ENCODE measurements around the gene NKX3-2.
A peak's percentile ranks its signal among the peaks of the same experiment; 100 is the strongest.

NKX3-2 gene

DNA sequence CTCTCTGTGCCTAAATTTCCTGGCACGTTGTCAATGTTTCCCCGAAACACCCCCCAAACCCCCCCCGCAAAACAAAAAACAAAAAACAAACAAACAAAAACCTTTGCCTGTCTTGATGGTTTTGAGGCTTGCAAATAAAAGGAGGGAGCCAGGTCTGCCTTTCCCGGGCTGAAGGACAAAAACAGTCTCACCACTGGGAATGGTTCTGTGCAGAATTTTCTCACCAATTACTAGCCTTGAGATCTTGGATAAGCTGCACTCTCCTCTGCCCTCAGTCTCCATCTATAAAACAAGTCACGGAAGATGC is 15.5 kb downstream of the NKX3-2 start:
- TF ChIP-seq GLIS3 (CRISPR knock-in tag; IDR thresholded peaks at IDR 0.05) (no peak), ZNF8 (CRISPR knock-in tag; IDR thresholded peaks at IDR 0.05) (no peak), RARB (CRISPR knock-in tag; IDR thresholded peaks at IDR 0.05) (no peak), ZNF565 (CRISPR knock-in tag; conservative IDR thresholded peaks at IDR 0.05; ENCODE audit: low read depth) (no peak), ARNTL (CRISPR knock-in tag; IDR thresholded peaks at IDR 0.05; ENCODE audit: borderline replicate concordance, low read depth) (no peak), CSDC2 (CRISPR knock-in tag; IDR thresholded peaks at IDR 0.05) (no peak), TOX (CRISPR knock-in tag; IDR thresholded peaks at IDR 0.05; ENCODE audit: borderline replicate concordance) (no peak), SNAI2 (CRISPR knock-in tag; IDR thresholded peaks at IDR 0.05) (no peak), ZC3H10 (CRISPR knock-in tag; IDR thresholded peaks at IDR 0.05) (no peak), ZNF70 (CRISPR knock-in tag; IDR thresholded peaks at IDR 0.05) (no peak), BACH2 (CRISPR knock-in tag; IDR thresholded peaks at IDR 0.05; ENCODE audit: borderline replicate concordance) (no peak), ZFP30 (CRISPR knock-in tag; IDR thresholded peaks at IDR 0.05) (no peak), TCF4 (CRISPR knock-in tag; IDR thresholded peaks at IDR 0.05; ENCODE audit: borderline replicate concordance) (no peak)
- TF ChIP-seq, protein P1, sequence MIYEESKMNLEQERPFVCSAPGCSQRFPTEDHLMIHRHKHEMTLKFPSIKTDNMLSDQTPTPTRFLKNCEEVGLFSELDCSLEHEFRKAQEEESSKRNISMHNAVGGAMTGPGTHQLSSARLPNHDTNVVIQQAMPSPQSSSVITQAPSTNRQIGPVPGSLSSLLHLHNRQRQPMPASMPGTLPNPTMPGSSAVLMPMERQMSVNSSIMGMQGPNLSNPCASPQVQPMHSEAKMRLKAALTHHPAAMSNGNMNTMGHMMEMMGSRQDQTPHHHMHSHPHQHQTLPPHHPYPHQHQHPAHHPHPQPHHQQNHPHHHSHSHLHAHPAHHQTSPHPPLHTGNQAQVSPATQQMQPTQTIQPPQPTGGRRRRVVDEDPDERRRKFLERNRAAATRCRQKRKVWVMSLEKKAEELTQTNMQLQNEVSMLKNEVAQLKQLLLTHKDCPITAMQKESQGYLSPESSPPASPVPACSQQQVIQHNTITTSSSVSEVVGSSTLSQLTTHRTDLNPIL (CRISPR knock-in tag; IDR thresholded peaks at IDR 0.05; ENCODE audit: low read depth): no peak
- TF ChIP-seq, protein P2, sequence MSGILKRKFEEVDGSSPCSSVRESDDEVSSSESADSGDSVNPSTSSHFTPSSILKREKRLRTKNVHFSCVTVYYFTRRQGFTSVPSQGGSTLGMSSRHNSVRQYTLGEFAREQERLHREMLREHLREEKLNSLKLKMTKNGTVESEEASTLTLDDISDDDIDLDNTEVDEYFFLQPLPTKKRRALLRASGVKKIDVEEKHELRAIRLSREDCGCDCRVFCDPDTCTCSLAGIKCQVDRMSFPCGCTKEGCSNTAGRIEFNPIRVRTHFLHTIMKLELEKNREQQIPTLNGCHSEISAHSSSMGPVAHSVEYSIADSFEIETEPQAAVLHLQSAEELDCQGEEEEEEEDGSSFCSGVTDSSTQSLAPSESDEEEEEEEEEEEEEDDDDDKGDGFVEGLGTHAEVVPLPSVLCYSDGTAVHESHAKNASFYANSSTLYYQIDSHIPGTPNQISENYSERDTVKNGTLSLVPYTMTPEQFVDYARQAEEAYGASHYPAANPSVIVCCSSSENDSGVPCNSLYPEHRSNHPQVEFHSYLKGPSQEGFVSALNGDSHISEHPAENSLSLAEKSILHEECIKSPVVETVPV (CRISPR knock-in tag; IDR thresholded peaks at IDR 0.05): no peak
- TF ChIP-seq, protein P3, sequence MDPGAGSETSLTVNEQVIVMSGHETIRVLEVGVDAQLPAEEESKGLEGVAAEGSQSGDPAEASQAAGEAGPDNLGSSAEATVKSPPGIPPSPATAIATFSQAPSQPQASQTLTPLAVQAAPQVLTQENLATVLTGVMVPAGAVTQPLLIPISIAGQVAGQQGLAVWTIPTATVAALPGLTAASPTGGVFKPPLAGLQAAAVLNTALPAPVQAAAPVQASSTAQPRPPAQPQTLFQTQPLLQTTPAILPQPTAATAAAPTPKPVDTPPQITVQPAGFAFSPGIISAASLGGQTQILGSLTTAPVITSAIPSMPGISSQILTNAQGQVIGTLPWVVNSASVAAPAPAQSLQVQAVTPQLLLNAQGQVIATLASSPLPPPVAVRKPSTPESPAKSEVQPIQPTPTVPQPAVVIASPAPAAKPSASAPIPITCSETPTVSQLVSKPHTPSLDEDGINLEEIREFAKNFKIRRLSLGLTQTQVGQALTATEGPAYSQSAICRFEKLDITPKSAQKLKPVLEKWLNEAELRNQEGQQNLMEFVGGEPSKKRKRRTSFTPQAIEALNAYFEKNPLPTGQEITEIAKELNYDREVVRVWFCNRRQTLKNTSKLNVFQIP (CRISPR knock-in tag; IDR thresholded peaks at IDR 0.05; ENCODE audit: borderline replicate concordance, low read depth): no peak
- TF ChIP-seq, protein P4, sequence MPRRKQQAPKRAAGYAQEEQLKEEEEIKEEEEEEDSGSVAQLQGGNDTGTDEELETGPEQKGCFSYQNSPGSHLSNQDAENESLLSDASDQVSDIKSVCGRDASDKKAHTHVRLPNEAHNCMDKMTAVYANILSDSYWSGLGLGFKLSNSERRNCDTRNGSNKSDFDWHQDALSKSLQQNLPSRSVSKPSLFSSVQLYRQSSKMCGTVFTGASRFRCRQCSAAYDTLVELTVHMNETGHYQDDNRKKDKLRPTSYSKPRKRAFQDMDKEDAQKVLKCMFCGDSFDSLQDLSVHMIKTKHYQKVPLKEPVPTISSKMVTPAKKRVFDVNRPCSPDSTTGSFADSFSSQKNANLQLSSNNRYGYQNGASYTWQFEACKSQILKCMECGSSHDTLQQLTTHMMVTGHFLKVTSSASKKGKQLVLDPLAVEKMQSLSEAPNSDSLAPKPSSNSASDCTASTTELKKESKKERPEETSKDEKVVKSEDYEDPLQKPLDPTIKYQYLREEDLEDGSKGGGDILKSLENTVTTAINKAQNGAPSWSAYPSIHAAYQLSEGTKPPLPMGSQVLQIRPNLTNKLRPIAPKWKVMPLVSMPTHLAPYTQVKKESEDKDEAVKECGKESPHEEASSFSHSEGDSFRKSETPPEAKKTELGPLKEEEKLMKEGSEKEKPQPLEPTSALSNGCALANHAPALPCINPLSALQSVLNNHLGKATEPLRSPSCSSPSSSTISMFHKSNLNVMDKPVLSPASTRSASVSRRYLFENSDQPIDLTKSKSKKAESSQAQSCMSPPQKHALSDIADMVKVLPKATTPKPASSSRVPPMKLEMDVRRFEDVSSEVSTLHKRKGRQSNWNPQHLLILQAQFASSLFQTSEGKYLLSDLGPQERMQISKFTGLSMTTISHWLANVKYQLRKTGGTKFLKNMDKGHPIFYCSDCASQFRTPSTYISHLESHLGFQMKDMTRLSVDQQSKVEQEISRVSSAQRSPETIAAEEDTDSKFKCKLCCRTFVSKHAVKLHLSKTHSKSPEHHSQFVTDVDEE (CRISPR knock-in tag; IDR thresholded peaks at IDR 0.05): no peak
- ATAC-seq: peak; percentile 28; the same call in 1 of the 3 replicates

DNA sequence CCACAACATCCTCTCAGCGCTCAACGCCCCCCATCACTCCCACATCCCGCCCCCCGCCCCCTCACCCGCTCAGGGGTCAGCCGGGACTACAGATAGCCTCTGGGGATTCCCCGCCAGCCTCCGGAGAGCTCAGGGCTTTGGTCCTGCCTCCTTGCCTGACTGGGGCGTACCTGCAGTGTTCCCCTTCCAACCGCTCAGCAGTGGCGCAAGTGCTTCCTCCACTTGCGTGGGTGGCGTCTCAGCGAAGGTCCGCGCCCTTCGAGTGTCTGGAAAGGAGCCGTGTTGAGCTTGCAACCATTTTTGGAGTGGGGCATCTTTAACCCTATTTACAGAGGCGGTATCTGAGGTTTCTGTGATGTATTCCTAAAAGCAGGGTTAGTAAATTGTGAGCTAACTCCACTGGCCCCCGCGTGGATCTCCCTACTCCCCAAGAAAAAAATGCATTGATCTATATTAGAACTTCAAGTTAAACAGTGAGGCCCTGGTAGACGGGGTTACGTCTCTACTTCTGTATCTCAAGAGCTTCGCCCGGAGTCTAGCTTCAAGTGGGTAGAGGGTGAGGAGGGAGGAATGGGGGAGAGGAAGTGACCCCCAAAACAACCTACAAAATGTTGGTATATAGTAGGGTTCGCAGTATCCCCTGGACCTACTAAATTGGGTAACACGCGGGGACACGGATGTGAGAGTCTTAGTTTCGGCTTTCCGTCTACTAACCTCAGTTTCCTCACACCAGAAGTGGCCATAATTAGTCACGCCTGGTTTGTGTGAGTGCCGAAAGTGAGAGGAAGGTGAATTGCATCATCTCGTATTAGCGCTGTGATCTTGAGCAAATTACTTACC is 16.1 kb downstream of the NKX3-2 start:
- ATAC-seq: no peak
- TF ChIP-seq PPARA (CRISPR knock-in tag; IDR thresholded peaks at IDR 0.05; ENCODE audit: borderline replicate concordance) (no peak), ZNF565 (CRISPR knock-in tag; conservative IDR thresholded peaks at IDR 0.05; ENCODE audit: low read depth) (no peak), ARNTL (CRISPR knock-in tag; IDR thresholded peaks at IDR 0.05; ENCODE audit: borderline replicate concordance, low read depth) (no peak), ZFP3 (CRISPR knock-in tag; IDR thresholded peaks at IDR 0.05) (no peak), ISL1 (CRISPR knock-in tag; IDR thresholded peaks at IDR 0.05) (no peak), ZNF8 (CRISPR knock-in tag; IDR thresholded peaks at IDR 0.05) (no peak), TCF4 (CRISPR knock-in tag; IDR thresholded peaks at IDR 0.05; ENCODE audit: borderline replicate concordance) (no peak), ZC3H10 (CRISPR knock-in tag; IDR thresholded peaks at IDR 0.05) (no peak), OSR1 (CRISPR knock-in tag; IDR thresholded peaks at IDR 0.05) (no peak), ZFP30 (CRISPR knock-in tag; IDR thresholded peaks at IDR 0.05) (no peak), ESRRG (CRISPR knock-in tag; IDR thresholded peaks at IDR 0.05) (no peak), SNAI2 (CRISPR knock-in tag; IDR thresholded peaks at IDR 0.05) (no peak)
- TF ChIP-seq, protein P5, sequence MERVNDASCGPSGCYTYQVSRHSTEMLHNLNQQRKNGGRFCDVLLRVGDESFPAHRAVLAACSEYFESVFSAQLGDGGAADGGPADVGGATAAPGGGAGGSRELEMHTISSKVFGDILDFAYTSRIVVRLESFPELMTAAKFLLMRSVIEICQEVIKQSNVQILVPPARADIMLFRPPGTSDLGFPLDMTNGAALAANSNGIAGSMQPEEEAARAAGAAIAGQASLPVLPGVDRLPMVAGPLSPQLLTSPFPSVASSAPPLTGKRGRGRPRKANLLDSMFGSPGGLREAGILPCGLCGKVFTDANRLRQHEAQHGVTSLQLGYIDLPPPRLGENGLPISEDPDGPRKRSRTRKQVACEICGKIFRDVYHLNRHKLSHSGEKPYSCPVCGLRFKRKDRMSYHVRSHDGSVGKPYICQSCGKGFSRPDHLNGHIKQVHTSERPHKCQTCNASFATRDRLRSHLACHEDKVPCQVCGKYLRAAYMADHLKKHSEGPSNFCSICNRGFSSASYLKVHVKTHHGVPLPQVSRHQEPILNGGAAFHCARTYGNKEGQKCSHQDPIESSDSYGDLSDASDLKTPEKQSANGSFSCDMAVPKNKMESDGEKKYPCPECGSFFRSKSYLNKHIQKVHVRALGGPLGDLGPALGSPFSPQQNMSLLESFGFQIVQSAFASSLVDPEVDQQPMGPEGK (CRISPR knock-in tag; IDR thresholded peaks at IDR 0.05; ENCODE audit: borderline replicate concordance): no peak
- TF ChIP-seq, protein P4 (CRISPR knock-in tag; IDR thresholded peaks at IDR 0.05): no peak
- TF ChIP-seq, protein P1 (CRISPR knock-in tag; IDR thresholded peaks at IDR 0.05; ENCODE audit: low read depth): no peak
- TF ChIP-seq, protein P2 (CRISPR knock-in tag; IDR thresholded peaks at IDR 0.05): no peak
